Parietal lobe (tissue), 2 donors: ENCODE results near the gene DENND1C. TPM values are rescaled to one million over a fixed set of nuclear protein-coding genes. Genes with fewer than 3 reads are reported as not detected.

Experiments
- small RNA-seq: library from RNA; depleted of rRNA; stranded (forward); fragments of <200 nt; gene quantifications from one replicate; pipeline ENCODE3, GENCODE V24; 2014; ENCODE audit warnings: low replicate concordance
- total RNA-seq: library from RNA; depleted of rRNA; stranded (reverse); fragments of >200 nt; gene quantifications from one replicate; pipeline ENCODE4 v1.2.3, GENCODE V29; 2014

Gene DENND1C
- total RNA-seq, result not detected

GRCh38 chr19:6481541-6482342 is at the start of gene DENND1C:
TSS of gene DENND1C (minus strand) at chr19:6481787. CDS start at chr19:6481695, 92 bp downstream.

GRCh38 chr19:6530386-6531162 is 49.0 kb upstream of the DENND1C start, which contains the start of gene TNFSF9:
TSS of gene TNFSF9 (plus strand) at chr19:6531026. CDS start at chr19:6531037, 11 bp downstream.

GRCh38 chr19:6501740-6502648 is 20.4 kb upstream of the DENND1C start, which contains the start of gene TUBB4A:
TSS of gene TUBB4A (minus strand) at chr19:6502309. CDS start at chr19:6502212, 97 bp downstream.

GRCh38 chr19:6464070-6464873 is 17.3 kb downstream of the DENND1C start, which contains the start of gene CRB3:
TSS of gene CRB3 (plus strand) at chr19:6464271. CDS start at chr19:6464702, 431 bp downstream.

GRCh38 chr19:6459262-6460098 is 22.1 kb downstream of the DENND1C start, which contains the start of gene SLC25A23:
TSS of gene SLC25A23 (minus strand) at chr19:6459792. CDS start at chr19:6459628, 164 bp downstream.

GRCh38 chr19:6433663-6434062 is 47.9 kb downstream of the DENND1C start, which contains the start of gene SLC25A41:
TSS of gene SLC25A41 (minus strand) at chr19:6433763. CDS start at chr19:6433693, 70 bp downstream.

GRCh38 chr19:6424195-6424938 is 57.2 kb downstream of the DENND1C start, which contains the start of gene KHSRP:
TSS of gene KHSRP (minus strand) at chr19:6424811. CDS start at chr19:6424701, 110 bp downstream.

Small RNA genes lying within 50 kb of the gene (small RNA-seq; reads per million reads assigned to genes)
- not detected for gene AC010503.2

Other genes with a start within 250 kb of the DENND1C start
- gene MLLT1, start 201.8 kb downstream of the DENND1C start, total RNA-seq, result 11.0 TPM
- gene ACER1, start 148.2 kb downstream of the DENND1C start, total RNA-seq, result not detected
- 29.1 TPM for gene CLPP, start 120.3 kb downstream of the DENND1C start, total RNA-seq
- 22.2 TPM for gene ALKBH7, start 109.0 kb downstream of the DENND1C start, total RNA-seq
- gene PSPN, start 105.9 kb downstream of the DENND1C start, total RNA-seq, result 3.1 TPM
- 40.4 TPM for gene GTF2F1, start 88.6 kb downstream of the DENND1C start, total RNA-seq
- 128 TPM for gene KHSRP, start 57.0 kb downstream of the DENND1C start, total RNA-seq
- gene SLC25A41, start 48.0 kb downstream of the DENND1C start, total RNA-seq, result 0.63 TPM
- 23.8 TPM for gene SLC25A23, start 22.0 kb downstream of the DENND1C start, total RNA-seq
- gene CRB3, start 17.5 kb downstream of the DENND1C start, total RNA-seq, result not detected
- gene TUBB4A, start 20.5 kb upstream of the DENND1C start, total RNA-seq, result 215 TPM
- 1.9 TPM for gene TNFSF9, start 49.2 kb upstream of the DENND1C start, total RNA-seq
- not detected for gene CD70, start 109.4 kb upstream of the DENND1C start, total RNA-seq
- gene TNFSF14, start 188.4 kb upstream of the DENND1C start, total RNA-seq, result not detected
- 35.4 TPM for gene C3, start 238.9 kb upstream of the DENND1C start, total RNA-seq